ENCODE results near the gene CTF1. TPM values are rescaled to one million over a fixed set of nuclear protein-coding genes. Genes with fewer than 3 reads are reported as not detected.

CTF1 gene
- total RNA-seq, 1 experiment from 2014 or later = 1.4 TPM

- TF ChIP-seq ZNF138 (CRISPR knock-in tag; conservative IDR thresholded peaks at IDR 0.05) (no peak), CDX4 (CRISPR knock-in tag; IDR thresholded peaks at IDR 0.05; ENCODE audit: borderline replicate concordance) (no peak), MAX (CRISPR knock-in tag; IDR thresholded peaks at IDR 0.05) (no peak), GTF2I (CRISPR knock-in tag; conservative IDR thresholded peaks at IDR 0.05) (peak; percentile 98), CREB1 (CRISPR knock-in tag; IDR thresholded peaks at IDR 0.05) (no peak), ETV6 (CRISPR knock-in tag; IDR thresholded peaks at IDR 0.05) (0 out of 2 replicates have a peak, but pooled peaks have one; percentile 19), NFE2L1 (CRISPR knock-in tag; IDR thresholded peaks at IDR 0.05) (no peak), RORB (CRISPR knock-in tag; IDR thresholded peaks at IDR 0.05) (no peak), SMAD3 (CRISPR knock-in tag; IDR thresholded peaks at IDR 0.05; ENCODE audit: borderline replicate concordance) (no peak), SOX15 (CRISPR knock-in tag; IDR thresholded peaks at IDR 0.05) (no peak), TCF7 (CRISPR knock-in tag; IDR thresholded peaks at IDR 0.05; ENCODE audit: low read depth) (no peak), ZNF232 (CRISPR knock-in tag; IDR thresholded peaks at IDR 0.05) (no peak), EMX1 (CRISPR knock-in tag; IDR thresholded peaks at IDR 0.05) (0 out of 2 replicates have a peak, but pooled peaks have one; percentile 63), ZNF317 (CRISPR knock-in tag; IDR thresholded peaks at IDR 0.05; ENCODE audit: borderline replicate concordance, low read depth) (no peak)
- TF ChIP-seq, protein P1, sequence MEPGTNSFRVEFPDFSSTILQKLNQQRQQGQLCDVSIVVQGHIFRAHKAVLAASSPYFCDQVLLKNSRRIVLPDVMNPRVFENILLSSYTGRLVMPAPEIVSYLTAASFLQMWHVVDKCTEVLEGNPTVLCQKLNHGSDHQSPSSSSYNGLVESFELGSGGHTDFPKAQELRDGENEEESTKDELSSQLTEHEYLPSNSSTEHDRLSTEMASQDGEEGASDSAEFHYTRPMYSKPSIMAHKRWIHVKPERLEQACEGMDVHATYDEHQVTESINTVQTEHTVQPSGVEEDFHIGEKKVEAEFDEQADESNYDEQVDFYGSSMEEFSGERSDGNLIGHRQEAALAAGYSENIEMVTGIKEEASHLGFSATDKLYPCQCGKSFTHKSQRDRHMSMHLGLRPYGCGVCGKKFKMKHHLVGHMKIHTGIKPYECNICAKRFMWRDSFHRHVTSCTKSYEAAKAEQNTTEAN (CRISPR knock-in tag; IDR thresholded peaks at IDR 0.05) = no peak
- TF ChIP-seq, protein P2, sequence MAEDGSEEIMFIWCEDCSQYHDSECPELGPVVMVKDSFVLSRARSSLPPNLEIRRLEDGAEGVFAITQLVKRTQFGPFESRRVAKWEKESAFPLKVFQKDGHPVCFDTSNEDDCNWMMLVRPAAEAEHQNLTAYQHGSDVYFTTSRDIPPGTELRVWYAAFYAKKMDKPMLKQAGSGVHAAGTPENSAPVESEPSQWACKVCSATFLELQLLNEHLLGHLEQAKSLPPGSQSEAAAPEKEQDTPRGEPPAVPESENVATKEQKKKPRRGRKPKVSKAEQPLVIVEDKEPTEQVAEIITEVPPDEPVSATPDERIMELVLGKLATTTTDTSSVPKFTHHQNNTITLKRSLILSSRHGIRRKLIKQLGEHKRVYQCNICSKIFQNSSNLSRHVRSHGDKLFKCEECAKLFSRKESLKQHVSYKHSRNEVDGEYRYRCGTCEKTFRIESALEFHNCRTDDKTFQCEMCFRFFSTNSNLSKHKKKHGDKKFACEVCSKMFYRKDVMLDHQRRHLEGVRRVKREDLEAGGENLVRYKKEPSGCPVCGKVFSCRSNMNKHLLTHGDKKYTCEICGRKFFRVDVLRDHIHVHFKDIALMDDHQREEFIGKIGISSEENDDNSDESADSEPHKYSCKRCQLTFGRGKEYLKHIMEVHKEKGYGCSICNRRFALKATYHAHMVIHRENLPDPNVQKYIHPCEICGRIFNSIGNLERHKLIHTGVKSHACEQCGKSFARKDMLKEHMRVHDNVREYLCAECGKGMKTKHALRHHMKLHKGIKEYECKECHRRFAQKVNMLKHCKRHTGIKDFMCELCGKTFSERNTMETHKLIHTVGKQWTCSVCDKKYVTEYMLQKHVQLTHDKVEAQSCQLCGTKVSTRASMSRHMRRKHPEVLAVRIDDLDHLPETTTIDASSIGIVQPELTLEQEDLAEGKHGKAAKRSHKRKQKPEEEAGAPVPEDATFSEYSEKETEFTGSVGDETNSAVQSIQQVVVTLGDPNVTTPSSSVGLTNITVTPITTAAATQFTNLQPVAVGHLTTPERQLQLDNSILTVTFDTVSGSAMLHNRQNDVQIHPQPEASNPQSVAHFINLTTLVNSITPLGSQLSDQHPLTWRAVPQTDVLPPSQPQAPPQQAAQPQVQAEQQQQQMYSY (CRISPR knock-in tag; IDR thresholded peaks at IDR 0.05) = peak; percentile 67
These were observed 25.5 kb downstream of the CTF1 start (continued) for GRCh38 chr16:30921748-30922419.

DNA sequence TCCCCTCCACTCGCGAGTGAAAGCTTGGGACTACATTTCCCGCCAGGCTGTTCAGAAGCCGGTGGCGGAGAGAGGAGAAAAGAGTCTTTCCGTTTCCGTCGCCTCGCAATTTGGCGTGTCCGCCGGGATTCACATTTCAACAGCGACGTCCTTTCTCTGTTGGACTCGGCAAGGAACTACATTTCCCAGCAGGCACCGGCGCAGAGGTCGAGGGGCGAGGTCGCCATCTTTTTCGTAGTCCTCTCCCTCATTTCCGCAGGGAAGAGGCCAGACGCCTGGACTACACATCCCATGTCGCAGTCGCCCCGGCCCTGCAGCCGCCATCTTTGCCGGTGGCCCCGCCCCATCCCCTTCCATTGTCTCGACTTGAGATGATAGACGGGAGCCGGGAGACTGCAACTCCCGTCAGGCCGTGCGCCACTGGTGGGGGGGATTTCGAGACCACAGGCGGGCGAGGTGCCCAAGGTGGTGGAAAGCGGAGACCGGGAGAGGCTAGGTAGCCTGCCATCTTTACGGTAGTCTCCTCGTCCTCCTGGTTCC lies 26.1 kb downstream of the CTF1 start:
- H3K9me3 Mint-ChIP-seq = no peaks in the 10 kb centered on the region
- H3K27ac Mint-ChIP-seq = peak overlapping the region; percentile 100
- H3K4me3 Mint-ChIP-seq = peak overlapping the region; percentile 99
- peaks cover 20% of the 10 kb centered on the region for H3K4me1 Mint-ChIP-seq
- H3K36me3 Mint-ChIP-seq = peaks cover 10% of the 10 kb centered on the region; the same call in 1 of the 2 replicates
- CTCF ChIA-PET = interaction anchor here (0.7 kb wide), 1 partner anchor 21 kb away, joined by 3 read pairs; no protein-coding TSS in a partner anchor
- DNase-seq (ENCODE audit: low spot score) (peak; percentile 100), ATAC-seq (peak; percentile 72)
- H3K27me3 Mint-ChIP-seq (ENCODE audit: low read depth) = no peaks in the 10 kb centered on the region; the same call in 1 of the 2 replicates
- POLR2A ChIA-PET = interaction anchor here (0.9 kb wide), 1 partner anchor 21 kb away, joined by 3 read pairs; no protein-coding TSS in a partner anchor
- TF ChIP-seq CDX4 (CRISPR knock-in tag; IDR thresholded peaks at IDR 0.05; ENCODE audit: borderline replicate concordance) (no peak), ZNF396 (CRISPR knock-in tag; IDR thresholded peaks at IDR 0.05; ENCODE audit: borderline replicate concordance) (no peak), FOXK1 (CRISPR knock-in tag; IDR thresholded peaks at IDR 0.05) (no peak), MYBL2 (CRISPR knock-in tag; IDR thresholded peaks at IDR 0.05) (no peak), IRF2 (CRISPR knock-in tag; IDR thresholded peaks at IDR 0.05; ENCODE audit: borderline replicate concordance, low read depth) (no peak), GRHL2 (CRISPR knock-in tag; IDR thresholded peaks at IDR 0.05; ENCODE audit: insufficient replicate concordance, severe bottlenecking) (no peak), TCF7 (CRISPR knock-in tag; IDR thresholded peaks at IDR 0.05; ENCODE audit: low read depth) (no peak), GABPB1 (CRISPR knock-in tag; IDR thresholded peaks at IDR 0.05) (peak; percentile 76), USF1 (CRISPR knock-in tag; IDR thresholded peaks at IDR 0.05) (no peak; the same call in 1 of the 2 replicates), NR2C2 (CRISPR knock-in tag; IDR thresholded peaks at IDR 0.05) (peak; percentile 99), ELF4 (CRISPR knock-in tag; IDR thresholded peaks at IDR 0.05; ENCODE audit: low read depth) (no peak)
- TF ChIP-seq, protein P1 (CRISPR knock-in tag; IDR thresholded peaks at IDR 0.05) = no peak
